Small intestine (tissue), 4 donors: Measurements from ENCODE around the gene MRPS35. TPM values are rescaled to one million over a fixed set of nuclear protein-coding genes. Genes with fewer than 3 reads are reported as not detected.

ENCODE experiments used
- polyA plus RNA-seq, 4 donors: library from polyadenylated mRNA; stranded (reverse) in 3 of 4; unstranded in 1 of 4; fragments of 200-250 nt in 3 of 4; fragments of 120-200 nt in 1 of 4; gene quantifications; one replicate each; pipeline versions ENCODE4 v1.2.1 to v1.2.3, GENCODE V29; 2013
- donor health status: healthy with polysubstance abuse.
- donor health status: Bipolar disorder and iron deficiency.
- donor health status: healthy.

MRPS35 gene
- polyA plus RNA-seq, 4 donors = 45.1 to 84.2 (median 66.1) TPM

Other genes starting within 250 kb of the MRPS35 start
- gene PPFIBP1, start 186.6 kb upstream of the MRPS35 start, polyA plus RNA-seq = 10 to 100 TPM in 2 of 4 donors, 1 to 10 TPM in 2; 4.9 to 29.3 (median 12.7) TPM
- gene REP15, start 14.4 kb upstream of the MRPS35 start, polyA plus RNA-seq = 10 to 100 TPM; 17.2 to 58.8 (median 30.1) TPM
- gene KLHL42, start 69.4 kb downstream of the MRPS35 start, polyA plus RNA-seq = 10 to 100 TPM in 1 of 4 donors, 1 to 10 TPM in 3; 2.2 to 16.6 (median 4.6) TPM
- under 1 TPM in 1 of 4 donors, not detected in 3; 0.06 TPM for gene MANSC4, start 69.4 kb downstream of the MRPS35 start, polyA plus RNA-seq